HepG2 (cell line): Measurements from ENCODE around the gene MTX1. TPM values are rescaled to one million over a fixed set of nuclear protein-coding genes. Genes with fewer than 3 reads are reported as not detected.

ENCODE experiments used
- ASH2L ChIP-seq: fragments of 300-600, 200-600 bp; sonication (generic); IDR thresholded peaks from 2 replicates; pipeline ENCODE4 v1.7.0; 2017; ENCODE audit warnings: low read depth, mild to moderate bottlenecking, moderate library complexity, mixed read lengths, low read length; ENCODE audit not compliant: insufficient read length
- ATM ChIP-seq: fragments of 450-650 bp; IDR thresholded peaks from 2 replicates; pipeline ENCODE4 v1.7.1; 2017; ENCODE audit warnings: mild to moderate bottlenecking, borderline replicate concordance
- DBP ChIP-seq: sonication (generic); formaldehyde crosslinking; IDR thresholded peaks from 2 replicates; pipeline ENCODE4 v1.4.0; 2020; ENCODE audit warnings: missing genetic modification reagents; ENCODE audit errors: not compliant biosample characterization
- GATAD1 ChIP-seq: IDR thresholded peaks from 2 replicates; pipeline ENCODE4 v1.6.1; 2016; ENCODE audit warnings: missing genetic modification reagents, missing compliant biosample characterization
- HMGA1 ChIP-seq: sonication (generic); formaldehyde crosslinking; conservative IDR thresholded peaks from 2 replicates; pipeline ENCODE4 v1.4.0; 2020; ENCODE audit warnings: missing genetic modification reagents
- MEF2D ChIP-seq: sonication (generic); formaldehyde crosslinking; IDR thresholded peaks from 2 replicates; pipeline ENCODE4 v1.5.1; 2020; ENCODE audit warnings: mild to moderate bottlenecking, missing genetic modification reagents
- ONECUT2 ChIP-seq: sonication (generic); formaldehyde crosslinking; IDR thresholded peaks from 2 replicates; pipeline ENCODE4 v1.4.0; 2020; ENCODE audit warnings: missing genetic modification reagents
- SNAI1 ChIP-seq: sonication (generic); formaldehyde crosslinking; IDR thresholded peaks from 2 replicates; pipeline ENCODE4 v1.5.0; 2020; ENCODE audit warnings: mild to moderate bottlenecking, missing genetic modification reagents, borderline replicate concordance
- TAF1 ChIP-seq: sonication (generic); formaldehyde crosslinking; IDR thresholded peaks from 2 replicates; pipeline ENCODE4 v1.4.0; 2020; ENCODE audit warnings: missing genetic modification reagents
- ZBTB2 ChIP-seq: sonication (generic); formaldehyde crosslinking; IDR thresholded peaks from 2 replicates; pipeline ENCODE4 v1.8.0; 2022; ENCODE audit warnings: low read depth, missing genetic modification reagents
- ZNF17 ChIP-seq: sonication (generic); formaldehyde crosslinking; IDR thresholded peaks from 2 replicates; pipeline ENCODE4 v1.5.0; 2020; ENCODE audit warnings: mild to moderate bottlenecking, missing genetic modification reagents
- ZNF350 ChIP-seq: sonication (generic); formaldehyde crosslinking; IDR thresholded peaks from 2 replicates; pipeline ENCODE4 v1.4.0; 2020; ENCODE audit warnings: mild to moderate bottlenecking, low read depth, missing genetic modification reagents, borderline replicate concordance
- ZNF501 ChIP-seq: sonication (generic); formaldehyde crosslinking; IDR thresholded peaks from 2 replicates; pipeline ENCODE4 v1.5.1; 2020; ENCODE audit warnings: mild to moderate bottlenecking, moderate library complexity, missing genetic modification reagents
- ZNF768 ChIP-seq: sonication (generic); formaldehyde crosslinking; IDR thresholded peaks from 2 replicates; pipeline ENCODE4 v1.4.0; 2020; ENCODE audit warnings: missing genetic modification reagents
- ZNF792 ChIP-seq: IDR thresholded peaks from 2 replicates; pipeline ENCODE4 v1.6.1; 2016
- polyA plus RNA-seq, 8 experiments: library from polyadenylated mRNA; depleted of rRNA in 3 of 8; stranded (reverse) in 7 of 8; unstranded in 1 of 8; fragments of >200 nt; fragmentation: Illumina TruSeq in 4 of 8; extraction: Trizol in 4 of 8; gene quantifications; 2 replicates each; pipeline versions ENCODE4 v1.2.1 to v1.2.3, GENCODE V29; 2011 to 2016; ENCODE audit warnings: low read depth in 4 of 8, missing spikeins in 1 of 8, mixed read lengths in 1 of 8; ENCODE audit not compliant: insufficient read depth in 1 of 8
- total RNA-seq, 5 experiments: library from RNA; depleted of rRNA; stranded (reverse); fragments of >200 nt; fragmentation: Illumina TruSeq; extraction: Trizol; gene quantifications; 2 replicates each; pipeline ENCODE4 v1.2.3, GENCODE V29; 2016; ENCODE audit warnings: low read depth in 1 of 5
- TF ChIP-seq, protein P1 (sequence below): sonication (generic); formaldehyde crosslinking; IDR thresholded peaks from one replicate; pipeline ENCODE4 v1.5.1; 2020; ENCODE audit warnings: mild to moderate bottlenecking, missing genetic modification reagents; ENCODE audit errors: not compliant biosample characterization

Gene MTX1
- total and polyA plus RNA-seq, 2 of the 13 experiments (the other 11 are each of a cell fraction or from before 2014, with no cell fraction given), result 64.5 to 72.6 TPM

GRCh38 chr1:155208541-155209311 lies at the start of gene MTX1 (continued):
- TF ChIP-seq ZBTB2 (CRISPR knock-in tag) (0 out of 2 replicates have a peak, but pooled peaks have one; percentile 58), ATM (no peak), GATAD1 (CRISPR knock-in tag) (peak; percentile 94), ZNF792 (CRISPR knock-in tag) (peak; percentile 69; the same call in 1 of the 2 replicates), SNAI1 (CRISPR knock-in tag) (peak; percentile 69; the same call in 1 of the 2 replicates), MEF2D (CRISPR knock-in tag) (no peak), HMGA1 (CRISPR knock-in tag) (no peak), ZNF768 (CRISPR knock-in tag) (no peak), DBP (CRISPR knock-in tag) (no peak), TAF1 (CRISPR knock-in tag) (peak; percentile 74), ZNF350 (peak; percentile 80), ZNF501 (peak; percentile 72), ASH2L (peak; percentile 74), ZNF17 (CRISPR knock-in tag) (no peak), ONECUT2 (CRISPR knock-in tag) (no peak; the same call in 1 of the 2 replicates)
- TF ChIP-seq, protein P1, sequence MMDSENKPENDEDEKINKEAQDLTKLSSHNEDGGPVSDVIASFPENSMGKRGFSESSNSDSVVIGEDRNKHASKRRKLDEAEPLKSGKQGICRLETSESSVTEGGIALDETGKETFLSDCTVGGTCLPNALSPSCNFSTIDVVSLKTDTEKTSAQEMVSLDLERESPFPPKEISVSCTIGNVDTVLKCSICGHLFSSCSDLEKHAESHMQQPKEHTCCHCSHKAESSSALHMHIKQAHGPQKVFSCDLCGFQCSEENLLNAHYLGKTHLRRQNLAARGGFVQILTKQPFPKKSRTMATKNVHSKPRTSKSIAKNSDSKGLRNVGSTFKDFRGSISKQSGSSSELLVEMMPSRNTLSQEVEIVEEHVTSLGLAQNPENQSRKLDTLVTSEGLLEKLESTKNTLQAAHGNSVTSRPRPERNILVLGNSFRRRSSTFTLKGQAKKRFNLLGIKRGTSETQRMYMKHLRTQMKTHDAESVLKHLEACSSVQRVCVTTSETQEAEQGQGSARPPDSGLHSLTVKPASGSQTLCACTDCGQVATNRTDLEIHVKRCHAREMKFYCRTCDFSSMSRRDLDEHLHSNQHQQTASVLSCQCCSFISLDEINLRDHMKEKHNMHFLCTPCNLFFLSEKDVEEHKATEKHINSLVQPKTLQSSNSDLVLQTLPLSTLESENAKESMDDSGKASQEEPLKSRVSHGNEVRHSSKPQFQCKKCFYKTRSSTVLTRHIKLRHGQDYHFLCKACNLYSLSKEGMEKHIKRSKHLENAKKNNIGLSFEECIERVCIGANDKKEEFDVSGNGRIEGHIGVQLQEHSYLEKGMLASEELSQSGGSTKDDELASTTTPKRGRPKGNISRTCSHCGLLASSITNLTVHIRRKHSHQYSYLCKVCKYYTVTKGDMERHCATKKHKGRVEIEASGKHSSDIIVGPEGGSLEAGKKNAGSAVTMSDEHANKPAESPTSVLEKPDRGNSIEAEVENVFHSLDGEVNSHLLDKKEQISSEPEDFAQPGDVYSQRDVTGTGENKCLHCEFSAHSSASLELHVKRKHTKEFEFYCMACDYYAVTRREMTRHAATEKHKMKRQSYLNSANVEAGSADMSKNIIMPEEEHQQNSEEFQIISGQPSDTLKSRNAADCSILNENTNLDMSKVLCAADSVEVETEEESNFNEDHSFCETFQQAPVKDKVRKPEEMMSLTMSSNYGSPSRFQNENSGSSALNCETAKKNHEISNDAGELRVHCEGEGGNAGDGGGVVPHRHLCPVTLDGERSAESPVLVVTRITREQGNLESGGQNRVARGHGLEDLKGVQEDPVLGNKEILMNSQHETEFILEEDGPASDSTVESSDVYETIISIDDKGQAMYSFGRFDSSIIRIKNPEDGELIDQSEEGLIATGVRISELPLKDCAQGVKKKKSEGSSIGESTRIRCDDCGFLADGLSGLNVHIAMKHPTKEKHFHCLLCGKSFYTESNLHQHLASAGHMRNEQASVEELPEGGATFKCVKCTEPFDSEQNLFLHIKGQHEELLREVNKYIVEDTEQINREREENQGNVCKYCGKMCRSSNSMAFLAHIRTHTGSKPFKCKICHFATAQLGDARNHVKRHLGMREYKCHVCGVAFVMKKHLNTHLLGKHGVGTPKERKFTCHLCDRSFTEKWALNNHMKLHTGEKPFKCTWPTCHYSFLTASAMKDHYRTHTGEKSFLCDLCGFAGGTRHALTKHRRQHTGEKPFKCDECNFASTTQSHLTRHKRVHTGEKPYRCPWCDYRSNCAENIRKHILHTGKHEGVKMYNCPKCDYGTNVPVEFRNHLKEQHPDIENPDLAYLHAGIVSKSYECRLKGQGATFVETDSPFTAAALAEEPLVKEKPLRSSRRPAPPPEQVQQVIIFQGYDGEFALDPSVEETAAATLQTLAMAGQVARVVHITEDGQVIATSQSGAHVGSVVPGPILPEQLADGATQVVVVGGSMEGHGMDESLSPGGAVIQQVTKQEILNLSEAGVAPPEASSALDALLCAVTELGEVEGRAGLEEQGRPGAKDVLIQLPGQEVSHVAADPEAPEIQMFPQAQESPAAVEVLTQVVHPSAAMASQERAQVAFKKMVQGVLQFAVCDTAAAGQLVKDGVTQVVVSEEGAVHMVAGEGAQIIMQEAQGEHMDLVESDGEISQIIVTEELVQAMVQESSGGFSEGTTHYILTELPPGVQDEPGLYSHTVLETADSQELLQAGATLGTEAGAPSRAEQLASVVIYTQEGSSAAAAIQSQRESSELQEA (CRISPR knock-in tag), result peak; percentile 47
